HG02610 (cell line): Measurements from ENCODE around the gene KRT15.

ENCODE experiments used
- ATAC-seq: cut with Tn5 transposase; IDR thresholded peaks from one replicate; pipeline ENCODE4 v1.9.1; 2021; ENCODE audit warnings: mild to moderate bottlenecking, moderate library complexity; ENCODE audit not compliant: unreplicated experiment

The KRT15 gene

DNA sequence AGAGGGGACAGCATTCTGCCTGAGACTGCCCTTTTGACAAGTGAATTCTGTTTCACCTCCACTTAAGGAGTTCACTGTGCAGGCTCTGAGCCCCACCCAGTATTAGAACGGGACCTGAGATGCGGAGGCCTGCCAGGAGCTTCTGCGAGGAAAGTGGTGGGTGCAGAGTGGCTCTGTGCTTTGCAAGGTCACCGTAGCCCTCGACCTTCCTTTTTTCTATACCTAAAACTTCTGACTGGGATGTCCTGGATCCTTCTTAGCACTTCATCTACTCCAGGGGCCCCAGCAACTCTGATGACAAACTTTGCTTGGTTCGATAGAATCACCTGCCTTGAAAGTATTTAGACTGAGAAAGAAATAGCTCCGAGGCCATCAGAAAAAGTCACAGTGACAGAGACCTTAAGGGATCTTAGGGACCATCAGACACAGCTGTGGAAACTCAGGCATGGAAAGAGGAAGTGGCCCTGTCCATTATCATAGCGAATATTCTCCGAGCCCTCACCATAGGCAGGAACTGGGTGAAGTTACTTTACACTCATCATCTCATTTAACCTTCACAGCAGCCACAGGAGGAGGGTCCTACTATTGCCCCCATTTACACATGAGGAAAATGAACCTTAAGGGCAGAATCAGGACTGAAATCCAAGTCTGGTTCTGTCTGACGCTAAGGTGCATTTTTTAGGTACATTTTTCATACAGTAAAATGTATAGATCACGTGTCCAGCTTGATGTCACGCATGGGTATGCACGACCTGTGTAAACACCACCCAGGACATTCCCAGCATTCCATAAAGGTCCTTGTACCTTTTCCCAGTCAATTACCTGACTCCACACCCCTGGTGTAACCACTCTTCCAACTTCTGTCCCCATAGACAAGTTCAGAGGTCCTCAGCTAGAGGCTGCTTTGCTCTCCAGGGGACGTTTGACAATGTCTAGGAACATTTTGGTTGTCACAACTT is 12.6 kb downstream of the KRT15 start:
- ATAC-seq, result no peak

- no peak for ATAC-seq
Observed at GRCh38 chr17:41505007-41505808, 13.5 kb downstream of the KRT15 start, which contains the start of gene KRT13. Gene KRT13 (minus strand): TSS chr17:41505612. CDS start chr17:41505550, 62 bp downstream.

GRCh38 chr17:41504246-41504977 is 14.3 kb downstream of the KRT15 start:
- ATAC-seq, result no peak

- ATAC-seq, result no peak
Observed at GRCh38 chr17:41503202-41503601, 15.5 kb downstream of the KRT15 start.

GRCh38 chr17:41500131-41500911 is 18.4 kb downstream of the KRT15 start:
- no peak for ATAC-seq

GRCh38 chr17:41499714-41500113 is 19.0 kb downstream of the KRT15 start:
- no peak for ATAC-seq

GRCh38 chr17:41498276-41498675 is 20.4 kb downstream of the KRT15 start:
- ATAC-seq, result no peak

DNA sequence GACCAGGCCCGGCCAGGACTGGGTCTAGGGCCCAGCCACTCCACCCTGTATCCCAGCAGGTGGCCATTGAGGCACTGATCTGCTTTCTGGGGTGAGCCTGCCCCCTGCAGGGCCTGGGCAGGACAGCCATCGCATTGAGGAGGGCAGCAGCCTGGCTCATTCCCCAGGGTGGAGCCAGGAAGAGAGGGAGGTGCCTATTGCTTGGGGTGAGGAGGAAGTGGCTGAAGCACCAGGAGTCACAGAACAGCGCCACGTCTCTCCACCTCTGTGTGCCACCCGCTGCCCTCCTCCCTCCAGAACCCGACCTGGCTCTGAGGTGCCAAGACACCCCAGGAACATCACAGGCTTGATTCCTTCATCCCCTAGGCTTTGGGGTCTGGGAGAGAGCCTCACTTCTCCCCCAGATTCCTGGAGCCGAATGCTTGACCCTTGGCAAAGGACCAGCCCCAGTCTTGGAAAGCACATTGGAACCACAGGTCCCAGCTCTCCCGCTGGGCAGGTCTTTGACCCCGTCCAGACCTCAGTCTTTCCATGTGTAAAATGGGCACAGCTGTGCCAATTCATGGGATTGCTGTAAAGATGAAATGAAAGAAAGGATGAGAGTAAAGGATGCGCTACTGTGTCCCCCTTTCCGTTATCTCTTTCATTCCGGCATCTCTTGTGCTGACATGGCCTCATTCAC is 21.7 kb downstream of the KRT15 start:
- peak; percentile 76 for ATAC-seq

DNA sequence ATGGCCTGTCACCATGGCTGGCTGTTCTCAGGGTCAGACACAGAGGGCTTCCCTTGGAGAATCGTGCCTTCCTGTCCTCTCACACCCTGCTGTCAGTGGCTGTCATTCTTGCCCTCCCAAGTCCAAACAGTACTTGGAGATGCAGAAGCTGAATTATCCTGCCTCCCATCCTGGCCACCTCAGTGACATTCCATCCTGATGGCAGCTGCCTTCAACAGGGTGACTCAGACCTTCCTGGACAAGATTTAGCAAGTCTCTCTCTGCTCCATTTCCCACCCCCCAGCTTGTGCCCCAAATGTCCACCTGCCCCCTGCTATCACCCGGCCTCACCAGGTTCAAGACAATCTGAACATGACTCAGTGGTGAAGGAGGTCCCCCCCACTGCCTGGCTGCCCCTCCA is 24.2 kb downstream of the KRT15 start:
- ATAC-seq, result no peak

GRCh38 chr17:41492771-41493170 is 25.9 kb downstream of the KRT15 start:
- no peak for ATAC-seq

- no peak for ATAC-seq
Observed at GRCh38 chr17:41492351-41492750, 26.3 kb downstream of the KRT15 start.

DNA sequence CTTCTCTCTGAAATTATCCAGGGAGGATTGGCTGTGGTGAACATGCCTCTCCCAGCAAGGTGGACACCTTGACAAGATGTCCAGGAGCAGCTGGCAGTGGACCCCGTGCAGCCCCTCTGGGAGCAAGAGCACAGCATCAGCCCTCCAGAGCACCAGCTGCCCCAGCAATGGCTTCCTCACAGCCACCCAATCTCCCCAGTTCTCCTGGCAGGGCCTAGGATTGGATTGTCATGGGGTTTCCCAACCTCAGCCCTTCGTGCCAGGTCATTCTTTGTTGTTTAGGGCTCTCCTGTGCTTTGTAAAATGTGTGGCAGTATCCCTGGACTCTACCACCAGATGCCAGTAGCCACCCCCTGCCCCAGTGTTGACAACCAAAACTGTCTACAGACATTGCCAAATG is 27.2 kb downstream of the KRT15 start:
- ATAC-seq, result no peak

DNA sequence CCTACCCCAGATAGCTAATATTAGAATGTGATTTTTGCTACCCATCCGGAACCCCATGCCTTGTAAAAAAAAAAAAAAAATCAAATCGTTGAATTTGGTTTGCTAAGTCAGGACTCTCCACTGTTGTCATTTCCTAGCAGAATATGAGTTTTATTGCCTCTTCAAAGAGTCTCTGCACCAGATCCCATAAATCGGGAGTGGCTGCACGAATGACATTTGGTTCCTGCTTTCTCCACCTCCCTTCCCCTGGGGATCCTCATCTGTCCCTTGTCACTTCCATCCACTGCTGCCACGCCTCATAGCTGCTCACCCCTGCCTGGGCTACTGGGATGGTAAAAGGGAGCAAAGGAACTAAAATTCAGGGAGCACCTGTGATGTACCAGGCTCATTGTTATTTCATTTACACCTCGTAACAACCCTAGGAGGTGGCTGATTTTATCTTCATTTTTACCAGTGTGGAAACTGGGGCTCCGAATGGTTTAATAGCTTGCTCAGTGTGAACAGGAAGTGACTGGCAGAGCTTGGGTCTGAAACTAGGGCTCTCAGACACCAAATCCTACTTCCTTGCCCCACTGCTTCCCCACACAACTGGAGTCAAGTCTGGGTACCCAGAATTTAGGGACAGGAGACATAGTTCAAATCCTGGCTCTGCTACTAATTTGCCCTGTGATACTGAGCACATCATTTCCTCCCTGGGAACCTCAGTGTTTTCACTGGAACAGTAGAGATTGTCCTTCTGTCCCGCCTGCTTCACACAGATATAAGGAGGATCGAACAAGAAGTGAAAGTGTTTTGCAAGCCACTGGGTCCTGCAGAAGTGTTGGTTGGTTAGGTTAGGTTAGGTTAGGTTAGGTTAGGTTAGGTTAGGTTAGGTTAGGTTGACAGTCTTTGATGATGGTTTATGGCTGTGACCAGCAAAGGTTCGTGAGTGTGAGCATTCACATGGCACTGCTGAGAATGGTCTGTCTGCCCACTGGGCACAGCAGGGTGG is 28.4 kb downstream of the KRT15 start:
- ATAC-seq, result no peak

DNA sequence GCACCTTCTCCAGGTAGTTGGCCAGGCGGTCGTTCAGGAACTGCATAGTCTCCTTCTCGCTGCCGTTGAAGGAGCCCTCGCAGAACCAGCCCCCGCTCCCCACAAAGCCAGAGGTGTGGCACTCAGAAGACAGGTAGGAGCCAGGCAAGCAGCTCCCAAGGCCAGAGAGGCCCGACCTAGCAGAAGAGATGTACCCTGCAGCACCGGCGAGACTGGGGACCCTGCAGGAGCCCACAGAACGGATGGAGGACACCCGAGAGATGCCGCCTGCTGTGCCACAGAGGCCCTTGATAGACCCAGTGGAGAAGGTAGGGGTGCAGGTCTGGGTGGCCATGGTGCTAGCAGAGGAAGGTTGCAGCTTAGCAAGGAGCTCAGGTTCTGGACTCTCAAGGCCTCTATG is 29.2 kb downstream of the KRT15 start, which contains the start of gene KRT36:
TSS of gene KRT36 (minus strand) at position 380 of the 400 bp plus-strand sequence. CDS start at position 334, 46 bp downstream.
- ATAC-seq, result no peak

GRCh38 chr17:41486809-41487530 is 31.7 kb downstream of the KRT15 start:
- no peak for ATAC-seq

- ATAC-seq, result no peak
Observed at GRCh38 chr17:41486316-41486715, 32.4 kb downstream of the KRT15 start.
